Caco-2 (cell line): Measurements from ENCODE around the gene DOK6. TPM values are rescaled to one million over a fixed set of nuclear protein-coding genes. Genes with fewer than 3 reads are reported as not detected.

Source experiments
- BruUV-seq: library from RNA; stranded (reverse); fragments of 400-500 nt; replicated peaks from 2 replicates; lab custom pipeline; 2021; lab: Mats Ljungman, UMichigan
- CTCF ChIA-PET: fragments of 300-600 bp; sonication (Branson Sonifier 250); formaldehyde crosslinking; loops from one replicate; lab custom pipeline; 2022; ENCODE audit warnings: antibody characterized with exemption; lab: Charles Lee
- POLR2A ChIA-PET: fragments of 300-600 bp; sonication (Branson Sonifier 250); formaldehyde crosslinking; loops from one replicate; lab custom pipeline; 2022; ENCODE audit warnings: antibody characterized with exemption; lab: Charles Lee
- DNase-seq, 2 experiments: peaks; one replicate each; pipeline versions ENCODE4 v3.0.0 to v3.0.0-alpha.2; 2020 to 2022
- H3K27me3 ChIP-seq: replicated peaks from 2 replicates; pipeline ENCODE4 v1.6.0; 2011; ENCODE audit warnings: low read length; ENCODE audit not compliant: control insufficient read depth, insufficient read depth
- H3K36me3 ChIP-seq: 2 replicates; pipeline ENCODE4 v1.5.1; 2011; ENCODE audit warnings: low read length; ENCODE audit not compliant: control insufficient read depth, insufficient read depth
- H3K4me1 ChIP-seq: fragments of 250-450 bp; sonication (Bioruptor Pico); 2 replicates; pipeline ENCODE4 v1.5.1; 2020; ENCODE audit warnings: mild to moderate bottlenecking
- H3K4me3 ChIP-seq: 2 replicates; pipeline ENCODE4 v1.5.1; 2011; ENCODE audit warnings: low read depth, mild to moderate bottlenecking, control low read depth, low read length
- H3K9me3 ChIP-seq: fragments of 250-450 bp; sonication (Bioruptor Pico); 2 replicates; pipeline ENCODE4 v1.5.1; 2020; ENCODE audit warnings: mild to moderate bottlenecking, moderate library complexity
- H3K27ac Mint-ChIP-seq: one replicate; pipeline ENCODE4 v1.8.0; 2022; ENCODE audit warnings: mixed read lengths; ENCODE audit not compliant: unreplicated experiment
- H3K27me3 Mint-ChIP-seq: one replicate; pipeline ENCODE4 v1.8.0; 2022; ENCODE audit warnings: mixed read lengths; ENCODE audit not compliant: insufficient read depth, unreplicated experiment
- H3K36me3 Mint-ChIP-seq: one replicate; pipeline ENCODE4 v1.8.0; 2022; ENCODE audit warnings: mild to moderate bottlenecking, mixed read lengths; ENCODE audit not compliant: insufficient read depth, unreplicated experiment
- H3K4me1 Mint-ChIP-seq: one replicate; pipeline ENCODE4 v1.8.0; 2022; ENCODE audit warnings: low read depth, mixed read lengths; ENCODE audit not compliant: unreplicated experiment
- H3K4me3 Mint-ChIP-seq: one replicate; pipeline ENCODE4 v1.8.0; 2022; ENCODE audit warnings: mild to moderate bottlenecking, moderate library complexity, mixed read lengths; ENCODE audit not compliant: unreplicated experiment
- H3K9me3 Mint-ChIP-seq: one replicate; pipeline ENCODE4 v1.8.0; 2022; ENCODE audit warnings: mixed read lengths; ENCODE audit not compliant: unreplicated experiment
- CTCF ChIP-seq, 2 experiments: fragments of 200-600 bp in 1 of 2; IDR thresholded peaks; 1 replicate in 1 of 2; 2 replicates in 1 of 2; pipeline versions ENCODE4 v1.5.1 to v1.8.0; 2011 to 2022; ENCODE audit warnings: antibody characterized with exemption in 1 of 2, control low read depth in 1 of 2, inconsistent platforms in 1 of 2, low read depth in 1 of 2, low read length in 1 of 2, mild to moderate bottlenecking in 1 of 2, moderate library complexity in 1 of 2; ENCODE audit not compliant: insufficient read depth in 1 of 2, severe bottlenecking in 1 of 2, unreplicated experiment in 1 of 2
- intact Hi-C: fragments of 100-400 bp; cut with micrococcal nuclease; formaldehyde crosslinking; loops from one replicate; pipeline ENCODE4 v1.10.0; 2022; ENCODE audit not compliant: unreplicated experiment
- total RNA-seq: library from RNA; stranded (reverse); gene quantifications from 2 replicates; pipeline ENCODE4 v1.2.3, GENCODE V29; 2022

DOK6 gene
- total RNA-seq, 1 experiment from 2014 or later, result not detected

GRCh38 chr18:69840001-69840400, 439.3 kb downstream of the DOK6 start:
- Mint-ChIP-seq H3K4me3 (no peak overlapping the region), H3K27me3 (peaks cover 3% of the 10 kb centered on the region), H3K4me1 (no peaks in the 10 kb centered on the region), H3K36me3 (no peaks in the 10 kb centered on the region), H3K9me3 (no peaks in the 10 kb centered on the region), H3K27ac (no peak overlapping the region)
- ChIA-PET CTCF (no interaction called here), POLR2A (no interaction called here)
- Histone ChIP-seq H3K9me3 (no peaks in the 10 kb centered on the region), H3K36me3 (no peaks in the 10 kb centered on the region), H3K4me3 (no peak overlapping the region), H3K4me1 (no peaks in the 10 kb centered on the region), H3K27me3 (no peaks in the 10 kb centered on the region)
- intact Hi-C loops, result no loop called here
- no peak for DNase-seq
- no TSS peak for BruUV-seq
- no peak for TF ChIP-seq CTCF (IDR thresholded peaks at IDR 0.05; ENCODE audit: insufficient read depth in 1 of 2, low read depth in 1 of 2, low read length in 1 of 2, severe bottlenecking in 1 of 2, unreplicated experiment in 1 of 2)

GRCh38 chr18:69840445-69840844, 439.8 kb downstream of the DOK6 start:
- no TSS peak for BruUV-seq
- H3K4me1 Mint-ChIP-seq, result no peaks in the 10 kb centered on the region
- H3K27me3 Mint-ChIP-seq, result peaks cover 3% of the 10 kb centered on the region
- H3K9me3 ChIP-seq, result no peaks in the 10 kb centered on the region
- no peaks in the 10 kb centered on the region for H3K36me3 ChIP-seq
- H3K9me3 Mint-ChIP-seq, result no peaks in the 10 kb centered on the region
- no peak overlapping the region for H3K4me3 ChIP-seq
- H3K4me1 ChIP-seq, result no peaks in the 10 kb centered on the region
- intact Hi-C loops, result no loop called here
- H3K36me3 Mint-ChIP-seq, result no peaks in the 10 kb centered on the region
- no peak overlapping the region for H3K27ac Mint-ChIP-seq
- DNase-seq, result no peak
- TF ChIP-seq CTCF (IDR thresholded peaks at IDR 0.05; ENCODE audit: insufficient read depth in 1 of 2, low read depth in 1 of 2, low read length in 1 of 2, severe bottlenecking in 1 of 2, unreplicated experiment in 1 of 2), result no peak
- H3K4me3 Mint-ChIP-seq, result no peak overlapping the region
- CTCF ChIA-PET, result no interaction called here
- H3K27me3 ChIP-seq, result no peaks in the 10 kb centered on the region
- POLR2A ChIA-PET, result no interaction called here

- ChIA-PET CTCF (no interaction called here), POLR2A (no interaction called here)
- H3K4me1 ChIP-seq, result no peaks in the 10 kb centered on the region
- no TSS peak for BruUV-seq
- H3K27me3 ChIP-seq, result no peaks in the 10 kb centered on the region
- H3K9me3 ChIP-seq, result no peaks in the 10 kb centered on the region
- no peak for DNase-seq
- Mint-ChIP-seq H3K27ac (no peak overlapping the region), H3K9me3 (no peaks in the 10 kb centered on the region), H3K4me3 (no peak overlapping the region), H3K36me3 (no peaks in the 10 kb centered on the region), H3K27me3 (peaks cover 3% of the 10 kb centered on the region), H3K4me1 (no peaks in the 10 kb centered on the region)
- no peaks in the 10 kb centered on the region for H3K36me3 ChIP-seq
- no peak overlapping the region for H3K4me3 ChIP-seq
- no peak for TF ChIP-seq CTCF (IDR thresholded peaks at IDR 0.05; ENCODE audit: insufficient read depth in 1 of 2, low read depth in 1 of 2, low read length in 1 of 2, severe bottlenecking in 1 of 2, unreplicated experiment in 1 of 2)
- intact Hi-C loops, result no loop called here
Measured at GRCh38 chr18:69841117-69841516, 440.4 kb downstream of the DOK6 start.
